ENCODE measurements around the gene ARPC5L.

The ARPC5L gene

GRCh38 chr9:124890179-124890578 is 28.2 kb downstream of the ARPC5L start:
- H3K4me3 ChIP-seq (ENCODE audit: low read depth in 1 of 2, low read length in 1 of 2) = no peak overlapping the region

GRCh38 chr9:124894035-124894740 is 32.3 kb downstream of the ARPC5L start:
- H3K9me3 ChIP-seq = no peaks in the 10 kb centered on the region
- no peak for TF ChIP-seq CTCF (IDR thresholded peaks at IDR 0.05)
- no peak overlapping the region for H3K4me3 ChIP-seq (ENCODE audit: low read depth in 1 of 2, low read length in 1 of 2)
- H3K4me1 ChIP-seq (ENCODE audit: control insufficient read depth in 1 of 2, insufficient read depth in 1 of 2, low read depth in 1 of 2, low read length in 1 of 2) = peaks cover 6 to 8% of the 10 kb centered on the region in 2 experiments
- H3K36me3 ChIP-seq = peaks cover 90% of the 10 kb centered on the region
- no peak overlapping the region for H3K27ac ChIP-seq
- H3K27me3 ChIP-seq = no peaks in the 10 kb centered on the region

More at GRCh38 chr9:124890179-124890578, 28.2 kb downstream of the ARPC5L start:
- no peak overlapping the region for H3K27ac ChIP-seq
- peaks cover 95% of the 10 kb centered on the region for H3K36me3 ChIP-seq
- no peaks in the 10 kb centered on the region for H3K27me3 ChIP-seq
- no peak for TF ChIP-seq CTCF (IDR thresholded peaks at IDR 0.05)
- no peaks in the 10 kb centered on the region for H3K9me3 ChIP-seq
- H3K4me1 ChIP-seq (ENCODE audit: control insufficient read depth in 1 of 2, insufficient read depth in 1 of 2, low read depth in 1 of 2, low read length in 1 of 2) = peaks cover 6 to 12% of the 10 kb centered on the region in 2 experiments

- Histone ChIP-seq H3K27me3 (no peaks in the 10 kb centered on the region), H3K27ac (no peak overlapping the region), H3K4me1 (ENCODE audit: control insufficient read depth in 1 of 2, insufficient read depth in 1 of 2, low read depth in 1 of 2, low read length in 1 of 2) (peaks cover under 1 to 3% of the 10 kb centered on the region in 2 experiments), H3K36me3 (peaks cover 90% of the 10 kb centered on the region), H3K4me3 (ENCODE audit: low read depth in 1 of 2, low read length in 1 of 2) (no peak overlapping the region), H3K9me3 (no peaks in the 10 kb centered on the region)
- TF ChIP-seq CTCF (IDR thresholded peaks at IDR 0.05) = no peak
These were observed 32.8 kb downstream of the ARPC5L start for GRCh38 chr9:124894741-124895170.

GRCh38 chr9:124897570-124898460 is 35.9 kb downstream of the ARPC5L start:
- H3K9me3 ChIP-seq = no peaks in the 10 kb centered on the region
- TF ChIP-seq CTCF (IDR thresholded peaks at IDR 0.05) = no peak
- no peaks in the 10 kb centered on the region for H3K27me3 ChIP-seq
- H3K36me3 ChIP-seq = peaks cover 78% of the 10 kb centered on the region
- no peaks in the 10 kb centered on the region for H3K4me1 ChIP-seq (ENCODE audit: control insufficient read depth in 1 of 2, insufficient read depth in 1 of 2, low read depth in 1 of 2, low read length in 1 of 2)
- no peak overlapping the region for H3K4me3 ChIP-seq (ENCODE audit: low read depth in 1 of 2, low read length in 1 of 2)
- no peak overlapping the region for H3K27ac ChIP-seq

GRCh38 chr9:124899845-124900244 is 37.9 kb downstream of the ARPC5L start:
- no peak overlapping the region for H3K27ac ChIP-seq
- no peaks in the 10 kb centered on the region for H3K27me3 ChIP-seq

More at GRCh38 chr9:124899845-124900244, 37.9 kb downstream of the ARPC5L start:
- H3K4me1 ChIP-seq (ENCODE audit: control insufficient read depth in 1 of 2, insufficient read depth in 1 of 2, low read depth in 1 of 2, low read length in 1 of 2) = no peaks in the 10 kb centered on the region
- TF ChIP-seq CTCF (IDR thresholded peaks at IDR 0.05) = no peak
- H3K9me3 ChIP-seq = no peaks in the 10 kb centered on the region
- peaks cover 68% of the 10 kb centered on the region for H3K36me3 ChIP-seq
- no peak overlapping the region for H3K4me3 ChIP-seq (ENCODE audit: low read depth in 1 of 2, low read length in 1 of 2)

Data from neutrophil (primary cell).